SKM-1 treated with dmso at 0.1 percent for 144 hours (cell line): ENCODE data around the gene CYFIP2.
A peak's percentile ranks its signal among the peaks of the same experiment; 100 is the strongest.
"Not testable (repeated sequence)": the region's sequence is repeated elsewhere in the genome, so short reads cannot be mapped to it uniquely, and the experiment has no call there.

Experiments
- DNase-seq: peaks from one replicate; lab custom pipeline; 2025; ENCODE audit not compliant: unreplicated experiment; lab: John Stamatoyannopoulos, UW

CYFIP2 gene

DNA sequence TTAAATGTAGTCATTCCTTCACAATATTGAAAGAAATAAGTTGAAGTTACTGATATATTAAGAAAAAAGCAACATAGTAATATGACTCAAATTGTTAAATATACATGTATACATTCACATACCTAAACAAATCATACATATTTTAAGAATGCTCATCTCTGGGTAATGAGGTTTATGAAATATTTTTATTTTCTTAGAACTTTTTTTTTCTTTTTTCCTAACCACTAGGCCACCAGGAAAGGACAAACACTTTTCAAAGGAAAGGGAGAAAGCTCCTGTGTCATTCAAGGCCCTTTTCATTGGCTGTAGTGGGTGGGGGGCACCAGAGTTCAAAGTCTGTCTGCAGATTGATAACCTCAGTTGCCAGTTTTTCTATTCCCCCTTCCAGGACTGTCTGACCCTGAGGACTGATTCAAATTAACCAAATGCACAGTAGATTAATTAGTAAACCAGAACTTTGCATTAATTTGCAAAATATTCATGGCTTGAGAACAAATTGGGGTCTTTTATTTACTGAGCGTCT, 121.2 kb downstream of the CYFIP2 start:
- DNase-seq, result no peak

DNA sequence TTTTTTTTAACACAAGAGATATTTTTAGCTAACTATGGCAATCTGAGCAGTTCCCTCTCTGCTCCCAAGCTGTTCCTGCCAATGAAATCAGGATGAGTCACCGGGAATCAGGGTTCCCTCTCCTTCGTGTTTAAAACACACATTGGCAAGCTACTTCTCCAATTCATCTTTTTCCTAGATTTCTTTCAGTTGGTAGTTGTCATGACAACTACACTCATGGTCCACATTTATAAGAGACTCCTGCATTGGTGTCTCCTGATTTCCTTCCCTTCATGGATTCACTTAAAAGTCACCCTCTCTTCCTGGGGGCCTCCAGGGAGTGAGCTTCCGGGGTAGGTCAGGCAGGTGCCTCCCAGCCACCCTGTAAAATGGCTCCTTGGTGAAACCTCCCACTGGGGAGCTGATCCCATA, 121.8 kb downstream of the CYFIP2 start:
- no peak for DNase-seq

DNA sequence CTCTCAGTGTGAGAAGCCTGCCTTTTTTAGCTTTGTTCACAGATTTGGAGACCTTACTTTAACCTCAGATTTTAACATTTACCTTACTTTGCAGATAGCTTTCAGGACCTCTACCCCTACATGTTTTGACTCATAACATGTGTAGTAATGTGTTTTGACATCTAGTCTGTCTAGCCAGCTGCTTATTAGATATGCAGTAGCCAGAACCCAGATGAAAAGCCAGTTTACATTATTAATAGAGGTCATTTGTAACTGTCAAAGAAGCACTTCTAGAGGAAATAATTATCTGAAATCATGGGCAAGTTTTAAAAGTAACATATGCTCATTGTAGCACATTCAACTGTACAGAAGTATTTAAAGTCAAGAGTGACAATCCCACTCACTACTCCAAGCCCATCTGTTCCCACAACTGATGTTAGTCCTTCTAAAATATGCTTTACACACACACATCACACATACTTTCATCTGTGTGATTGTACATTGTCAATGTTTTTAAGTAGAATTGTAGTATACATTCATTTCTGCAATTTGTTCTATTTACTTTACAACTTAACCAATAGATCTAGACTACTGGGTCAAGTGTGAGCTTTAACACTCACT, 122.3 kb downstream of the CYFIP2 start:
- no peak for DNase-seq

DNA sequence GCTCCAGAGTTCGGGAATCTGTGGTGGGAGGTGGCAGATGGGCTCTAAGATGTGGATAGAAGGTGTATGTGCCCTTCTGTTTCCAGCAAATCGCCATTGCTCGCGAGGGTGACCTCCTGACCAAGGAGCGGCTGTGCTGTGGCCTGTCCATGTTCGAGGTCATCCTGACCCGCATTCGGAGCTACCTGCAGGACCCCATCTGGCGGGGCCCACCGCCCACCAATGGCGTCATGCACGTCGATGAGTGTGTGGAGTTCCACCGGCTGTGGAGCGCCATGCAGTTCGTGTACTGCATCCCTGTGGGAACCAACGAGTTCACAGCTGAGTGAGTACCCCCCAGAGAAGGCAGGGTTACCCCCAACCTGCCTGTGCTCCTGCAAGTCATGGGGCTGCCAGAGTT, 123.2 kb downstream of the CYFIP2 start:
- no peak for DNase-seq

DNA sequence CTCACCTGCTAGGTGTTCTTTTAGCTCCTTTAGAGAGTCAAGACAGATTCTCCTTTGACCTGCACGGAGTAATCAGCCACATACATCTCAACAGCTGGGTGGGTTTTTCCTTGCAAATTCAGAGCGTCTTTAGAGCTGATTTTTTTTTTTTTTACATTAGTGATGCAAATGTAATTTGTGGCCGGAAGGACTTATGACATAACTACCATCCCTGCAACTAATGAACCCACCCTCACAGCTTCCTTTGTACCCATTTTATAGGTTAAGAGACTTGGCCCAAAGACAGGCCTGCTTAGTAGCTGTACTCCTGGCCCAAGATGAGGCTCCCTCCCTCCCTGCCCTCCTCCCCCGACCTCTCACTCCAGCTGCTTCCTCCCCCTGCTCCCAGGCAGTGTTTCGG, 124.2 kb downstream of the CYFIP2 start:
- no peak for DNase-seq

DNA sequence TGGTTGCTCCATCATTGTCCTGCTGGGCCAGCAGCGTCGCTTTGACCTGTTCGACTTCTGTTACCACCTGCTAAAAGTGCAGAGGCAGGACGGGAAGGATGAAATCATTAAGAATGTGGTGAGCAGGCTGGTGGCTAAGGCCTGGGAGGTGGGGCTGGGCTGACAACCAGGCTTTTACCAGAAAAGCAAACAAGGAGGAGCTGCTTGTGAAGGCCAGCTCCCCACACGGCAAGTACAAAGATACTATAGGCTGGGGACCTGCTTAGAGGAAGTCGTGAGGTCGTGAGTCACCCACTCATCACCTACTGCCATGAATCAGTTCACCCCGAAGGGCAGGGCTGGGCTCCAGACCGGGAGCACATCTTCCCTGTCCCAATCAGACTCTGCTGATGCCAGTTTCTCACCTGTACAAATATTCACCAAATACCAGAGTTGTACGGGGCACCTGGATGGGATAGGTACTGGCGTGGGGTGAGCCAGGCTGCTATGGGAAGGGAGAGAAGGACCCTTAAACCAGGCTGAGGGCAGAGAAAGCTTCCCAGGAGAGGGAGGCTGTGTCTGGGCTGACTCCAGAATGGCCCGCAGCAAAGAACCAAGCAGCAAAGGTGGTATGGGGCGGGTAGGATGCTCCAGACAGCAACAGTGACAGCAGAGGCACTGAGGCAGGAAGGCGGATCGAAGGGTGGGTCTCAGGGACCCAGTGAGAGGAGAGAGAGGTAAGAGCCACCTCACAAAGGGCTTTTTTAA, 124.8 kb downstream of the CYFIP2 start:
- no peak for DNase-seq

DNA sequence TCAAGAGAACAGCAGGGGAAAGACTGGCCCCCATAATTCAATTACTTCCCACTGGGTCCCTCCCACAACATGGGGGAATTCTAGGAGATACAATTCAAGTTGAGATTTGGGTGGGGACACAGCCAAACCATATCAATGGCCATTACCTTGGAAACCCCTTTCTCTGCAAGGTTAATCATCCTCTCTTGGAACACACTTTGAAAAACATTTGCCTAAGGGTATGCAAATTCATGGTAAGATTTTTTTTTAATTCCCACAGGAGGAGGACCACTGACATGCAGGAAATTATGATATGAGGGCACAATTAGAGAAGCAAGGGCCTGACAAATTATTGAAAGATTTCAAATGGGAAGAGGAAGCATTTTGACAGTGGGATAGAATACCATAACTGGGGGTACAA, 132.4 kb downstream of the CYFIP2 start:
- DNase-seq, result no peak

DNA sequence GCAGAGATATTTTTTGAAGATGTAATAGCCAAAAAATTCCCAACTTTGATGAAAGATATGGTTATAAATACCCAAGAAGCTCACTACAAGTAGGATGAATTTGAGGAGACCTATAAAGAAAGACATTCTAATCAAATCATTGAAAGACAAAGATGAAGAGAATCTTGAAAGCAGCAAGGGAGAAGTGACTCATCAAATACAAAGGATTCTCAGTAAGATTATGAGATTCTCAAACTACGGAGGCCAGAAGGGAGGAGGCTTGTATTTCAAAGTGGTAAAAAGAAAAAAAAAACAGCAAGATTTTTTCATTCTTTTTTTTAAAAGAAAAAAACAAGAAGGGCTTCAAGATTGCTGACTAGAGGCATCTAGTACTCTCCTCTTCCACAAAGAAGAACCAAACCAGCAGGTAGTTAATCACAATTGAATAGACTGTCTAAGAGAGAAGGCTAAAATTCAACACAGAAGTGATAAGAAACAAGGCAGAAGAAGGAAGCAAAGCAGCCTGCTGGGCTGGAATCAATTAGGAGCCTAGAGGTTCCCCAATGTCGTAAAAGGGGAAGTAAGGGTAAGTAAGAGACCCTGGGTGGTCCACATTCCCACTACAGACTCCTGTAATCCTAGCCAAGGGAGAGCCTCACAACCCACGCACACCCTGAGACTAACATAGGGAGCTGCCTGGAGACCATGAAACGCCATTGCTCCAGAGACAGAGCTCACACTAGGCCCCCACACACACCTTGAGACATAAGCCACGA, 135.0 kb downstream of the CYFIP2 start:
- no peak for DNase-seq

DNA sequence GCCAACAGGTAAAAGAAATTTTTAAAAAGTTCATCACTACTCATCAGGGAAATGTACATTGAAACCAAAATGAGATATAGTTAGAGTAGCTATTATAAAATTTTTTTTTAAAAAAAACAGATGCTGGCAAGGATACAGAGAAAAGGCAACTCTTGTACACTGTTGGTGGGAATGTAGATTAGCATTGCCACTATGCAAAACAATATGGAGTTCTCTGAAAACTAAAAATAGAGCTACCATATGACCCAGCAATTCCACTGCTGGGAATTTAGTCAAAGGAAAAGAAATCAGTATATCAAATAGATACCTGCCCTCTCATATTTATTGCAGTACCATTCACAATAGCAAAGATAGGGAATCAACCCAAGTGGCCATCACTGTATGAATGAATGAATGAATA, 149.9 kb downstream of the CYFIP2 start:
- DNase-seq, result no peak

DNA sequence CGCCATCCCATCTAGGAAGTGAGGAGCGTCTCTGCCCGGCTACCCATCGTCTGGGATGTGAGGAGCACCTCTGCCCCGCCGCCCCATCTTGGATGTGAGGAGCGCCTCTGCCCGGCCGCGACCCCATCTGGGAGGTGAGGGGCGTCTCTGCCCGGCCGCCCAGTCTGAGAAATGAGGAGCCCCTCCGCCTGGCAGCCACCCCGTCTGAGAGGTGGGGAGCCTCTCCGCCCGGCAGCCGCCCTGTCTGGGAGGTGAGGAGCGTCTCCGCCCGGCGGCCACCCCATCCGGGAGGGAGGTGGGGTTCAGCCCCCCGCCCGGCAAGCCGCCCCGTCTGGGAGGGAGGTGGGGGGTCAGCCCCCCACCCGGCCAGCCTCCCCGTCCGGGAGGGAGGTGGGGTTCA, 153.6 kb downstream of the CYFIP2 start:
- DNase-seq, result not testable (repeated sequence)

DNA sequence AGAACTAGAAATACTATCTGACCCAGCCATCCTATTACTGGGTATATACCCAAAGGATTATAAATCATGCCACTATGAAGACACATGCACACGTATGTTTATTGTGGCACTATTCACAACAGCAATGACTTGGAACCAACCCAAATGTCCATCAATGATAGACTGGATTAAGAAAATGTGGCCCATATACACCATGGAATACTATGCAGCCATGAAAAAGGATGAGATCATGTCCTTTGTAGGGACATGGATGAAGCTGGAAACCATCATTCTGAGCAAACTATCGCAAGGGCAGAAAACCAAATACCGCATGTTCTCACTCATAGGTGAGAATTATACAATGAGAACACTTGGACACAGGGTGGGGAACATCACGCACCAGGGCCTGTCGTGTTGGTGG, 164.0 kb downstream of the CYFIP2 start:
- not testable (repeated sequence) for DNase-seq

DNA sequence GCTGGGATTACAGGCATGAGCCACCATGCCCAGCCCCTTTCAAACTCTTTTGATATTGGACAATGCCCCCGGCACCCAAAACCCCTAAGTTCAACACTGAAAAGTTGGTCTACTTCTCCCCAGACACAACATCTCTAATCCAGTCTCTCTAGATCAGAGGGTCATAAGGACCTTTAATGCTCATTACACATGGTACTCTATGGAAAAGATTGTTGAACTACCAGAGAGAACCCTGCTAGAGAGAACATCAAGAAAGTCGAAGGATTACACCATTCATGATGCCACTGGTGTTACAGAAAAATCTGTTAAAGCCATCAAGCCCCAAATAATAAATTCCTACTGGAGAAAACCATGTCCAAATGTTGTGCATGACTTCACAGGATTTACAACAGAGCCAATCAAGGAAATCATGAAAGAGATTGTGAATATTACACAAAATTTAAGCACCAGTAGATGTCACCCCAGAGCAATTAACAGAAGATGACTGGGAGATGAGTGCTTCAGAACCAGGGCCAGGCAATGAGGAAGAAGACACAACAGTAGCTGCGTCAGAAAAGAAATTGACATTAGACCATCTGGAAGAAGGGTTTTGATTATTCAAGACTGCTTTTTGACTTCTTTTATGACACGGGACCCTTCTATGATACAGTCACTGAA, 165.7 kb downstream of the CYFIP2 start:
- DNase-seq, result peak; percentile 85

DNA sequence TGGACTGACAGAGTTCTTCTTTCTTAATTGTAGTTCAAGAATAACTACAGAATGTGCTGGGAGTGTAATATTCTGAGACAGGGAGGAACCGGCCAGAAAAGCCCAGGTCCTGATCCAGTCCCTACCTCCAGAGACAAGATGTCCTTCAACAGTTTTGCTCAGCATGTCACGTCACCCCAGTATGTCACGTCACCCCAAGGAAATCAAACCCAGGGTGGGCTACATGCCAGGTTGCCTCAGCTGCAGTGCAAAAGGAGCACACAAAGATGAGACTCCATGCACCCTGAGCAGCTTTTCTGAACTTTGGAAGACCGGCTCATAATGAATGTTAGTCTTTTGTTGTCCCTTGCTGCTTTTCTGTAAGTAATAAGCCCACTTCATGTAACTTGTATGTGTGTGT, 168.2 kb downstream of the CYFIP2 start:
- DNase-seq, result no peak

DNA sequence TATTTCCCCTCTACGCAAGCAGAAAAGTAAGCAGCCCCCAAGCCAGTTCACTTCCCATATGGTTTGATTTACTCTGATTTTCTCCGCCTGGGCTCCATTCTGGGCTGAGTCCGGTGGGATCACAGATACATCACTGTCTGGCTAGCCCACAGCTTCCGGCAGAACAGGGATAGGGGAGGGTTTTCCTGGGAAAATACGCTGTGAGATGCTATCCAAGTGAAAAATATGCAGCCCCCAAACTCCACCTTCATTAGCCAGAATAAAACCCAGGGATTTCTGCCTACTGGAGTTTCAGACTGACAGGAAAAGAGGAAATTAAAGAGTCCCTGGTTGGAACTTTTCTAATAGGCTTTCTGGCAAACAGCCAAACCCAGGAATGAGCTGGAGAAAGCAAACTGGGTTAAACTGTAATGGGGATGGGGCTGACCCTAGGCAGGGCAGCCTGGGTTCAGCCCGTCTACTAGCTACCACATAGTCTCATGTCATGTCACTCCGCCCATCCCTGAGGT, 177.2 kb downstream of the CYFIP2 start:
- no peak for DNase-seq

DNA sequence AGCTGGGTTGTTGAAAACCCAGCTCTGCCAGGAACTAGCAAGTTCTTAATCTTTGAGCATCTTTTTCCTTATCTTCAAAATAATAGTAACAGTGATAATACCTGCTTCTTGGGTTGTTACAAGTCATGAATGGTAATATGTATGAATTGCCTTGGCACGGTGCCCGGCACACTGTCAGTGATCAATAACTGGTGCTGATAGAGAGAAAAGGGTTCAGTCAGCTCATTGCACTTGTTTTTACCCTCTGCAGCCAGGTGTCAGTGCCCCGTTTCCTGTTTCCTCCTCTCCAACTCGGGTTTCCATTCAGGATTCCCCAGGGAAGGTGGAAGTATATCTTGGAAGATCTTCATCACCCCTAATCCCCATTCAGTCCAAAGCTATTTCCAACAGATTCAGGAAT, 178.3 kb downstream of the CYFIP2 start:
- no peak for DNase-seq
